Measurements from ENCODE around the gene IMPA2. TPM values are rescaled to one million over a fixed set of nuclear protein-coding genes. Genes with fewer than 3 reads are reported as not detected.

Gene IMPA2
- total and polyA plus RNA-seq, 2 of the 4 experiments (the other 2 are of a cell fraction): 5.4 to 5.5 TPM

- Histone ChIP-seq H2AFZ (replicated peaks; ENCODE audit: low read length, poor library complexity) (peak overlapping the region; percentile 64), H2AK9ac (replicated peaks; ENCODE audit: low read depth, low read length, poor library complexity) (peak overlapping the region; percentile 0), H3K4ac (ENCODE audit: low read depth, low read length) (peak overlapping the region; percentile 84), H3K9me3 (ENCODE audit: control insufficient read depth, insufficient read depth, low read length) (no peaks in the 10 kb centered on the region), H3K23ac (ENCODE audit: low read depth, low read length) (peak overlapping the region; percentile 82), H3K4me1 (ENCODE audit: control insufficient read depth, insufficient read depth, low read length) (peaks cover 24% of the 10 kb centered on the region), H4K5ac (ENCODE audit: low read depth, low read length) (peak overlapping the region; percentile 83), H2BK120ac (ENCODE audit: low read depth, low read length) (peak overlapping the region; percentile 92), H3K4me3 (ENCODE audit: insufficient read depth, low read depth, low read length) (no peak overlapping the region), H2BK15ac (ENCODE audit: low read depth, low read length) (peak overlapping the region; percentile 93), H3K56ac (ENCODE audit: extremely low read depth, insufficient read depth, low read length) (peak overlapping the region; percentile 70), H3K14ac (replicated peaks; ENCODE audit: low read depth, low read length) (peak overlapping the region; percentile 56), H3K9ac (ENCODE audit: low read depth, low read length) (peak overlapping the region; percentile 45; the same call in 1 of the 2 replicates), H2AK5ac (ENCODE audit: low read depth, low read length) (peak overlapping the region; percentile 68), H4K91ac (ENCODE audit: insufficient read depth, low read depth, low read length) (peak overlapping the region; percentile 91), H3K36me3 (ENCODE audit: control insufficient read depth, insufficient read depth, low read length) (no peaks in the 10 kb centered on the region), H3K9me1 (ENCODE audit: insufficient read depth, low read length) (0 out of 2 replicates have a peak, but pooled peaks cover 2% of the 10 kb centered on the region), H3K27ac (ENCODE audit: insufficient read depth, low read length) (peak overlapping the region; percentile 79), H3K18ac (ENCODE audit: low read depth, low read length) (peak overlapping the region; percentile 84), H3K4me2 (ENCODE audit: low read depth, low read length) (peak overlapping the region; percentile 73), H3K27me3 (ENCODE audit: control insufficient read depth, insufficient read depth, low read length) (no peaks in the 10 kb centered on the region), H3K79me1 (ENCODE audit: low read depth in 1 of 2, low read length in 2 of 2) (no peaks in the 10 kb centered on the region; a peak in 1 of 4 replicates), H2BK5ac (ENCODE audit: low read depth, low read length, poor library complexity, severe bottlenecking) (peak overlapping the region; percentile 99), H2BK20ac (ENCODE audit: low read depth, low read length) (peak overlapping the region; percentile 94), H4K20me1 (ENCODE audit: insufficient read depth, low read length) (no peaks in the 10 kb centered on the region), H4K8ac (ENCODE audit: low read depth in 2 of 2, low read length in 2 of 2) (peak overlapping the region; percentile 71 to 85)
- no CpG with 5 or more reads among the region's 6 CpGs for WGBS, 2 experiments (ENCODE audit: extremely low coverage in 2 of 2, insufficient read length in 1 of 2)
- TSS peak; percentile 61 for BruUV-seq (replicated peaks)
- peak; percentile 70 for ATAC-seq (ENCODE audit: low read depth)
- no peak for TF ChIP-seq MXI1 (IDR thresholded peaks at IDR 0.05; ENCODE audit: borderline replicate concordance, low read depth, low read length)
- 0 out of 2 replicates have a peak, but pooled peaks have one; percentile 4 for TF ChIP-seq BHLHE40 (IDR thresholded peaks at IDR 0.05; ENCODE audit: low read depth, low read length)
- peak; percentile 68 for DNase-seq
- in situ Hi-C loops (cut with MboI; ENCODE audit: low sequenced_read_pairs) (no loop called here), intact Hi-C loops (cut with micrococcal nuclease) (loop anchor here (10.0 kb wide), 2 partner anchors 94 to 326 kb away; partner anchors contain the start of gene CHMP1B), dilution Hi-C loops (cut with HindIII; ENCODE audit: low sequenced_read_pairs, unreplicated experiment) (no loop called here)
- ChIA-PET POLR2A (ENCODE audit: unreplicated experiment) (interaction anchor here (0.7 kb wide), 1 partner anchor 66 kb away, joined by 3 read pairs; no protein-coding TSS in a partner anchor), CTCF (interaction anchor here (0.7 to 1.3 kb wide), 3 partner anchors 11 to 47 kb away, joined by 3 to 4 read pairs (median 4); no protein-coding TSS in a partner anchor)
These were observed 32.3 kb upstream of the IMPA2 start for GRCh38 chr18:11948852-11949523.
